ENCODE results near the gene ANKLE2.
"Not testable (repeated sequence)": the region's sequence is repeated elsewhere in the genome, so short reads cannot be mapped to it uniquely, and the experiment has no call there.

DNA sequence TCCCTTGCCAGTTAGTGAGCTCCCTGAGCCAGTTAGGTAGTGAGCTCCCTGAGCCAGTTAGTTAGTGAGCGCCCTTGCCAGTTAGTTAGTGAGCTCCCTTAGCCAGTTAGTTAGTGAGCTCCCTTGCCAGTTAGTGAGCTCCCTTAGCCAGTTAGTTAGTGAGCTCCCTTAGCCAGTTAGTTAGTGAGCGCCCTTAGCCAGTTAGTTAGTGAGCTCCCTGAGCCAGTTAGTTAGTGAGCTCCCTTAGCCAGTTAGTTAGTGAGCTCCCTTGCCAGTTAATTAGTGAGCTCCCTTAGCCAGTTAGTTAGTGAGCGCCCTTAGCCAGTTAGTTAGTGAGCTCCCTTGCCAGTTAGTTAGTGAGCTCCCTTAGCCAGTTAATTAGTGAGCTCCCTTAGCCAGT is 69.6 kb downstream of the ANKLE2 start:
- TF ChIP-seq POLR2A, EP300 (IDR thresholded peaks at IDR 0.05): not testable (repeated sequence)
- TF ChIP-seq, protein P1, sequence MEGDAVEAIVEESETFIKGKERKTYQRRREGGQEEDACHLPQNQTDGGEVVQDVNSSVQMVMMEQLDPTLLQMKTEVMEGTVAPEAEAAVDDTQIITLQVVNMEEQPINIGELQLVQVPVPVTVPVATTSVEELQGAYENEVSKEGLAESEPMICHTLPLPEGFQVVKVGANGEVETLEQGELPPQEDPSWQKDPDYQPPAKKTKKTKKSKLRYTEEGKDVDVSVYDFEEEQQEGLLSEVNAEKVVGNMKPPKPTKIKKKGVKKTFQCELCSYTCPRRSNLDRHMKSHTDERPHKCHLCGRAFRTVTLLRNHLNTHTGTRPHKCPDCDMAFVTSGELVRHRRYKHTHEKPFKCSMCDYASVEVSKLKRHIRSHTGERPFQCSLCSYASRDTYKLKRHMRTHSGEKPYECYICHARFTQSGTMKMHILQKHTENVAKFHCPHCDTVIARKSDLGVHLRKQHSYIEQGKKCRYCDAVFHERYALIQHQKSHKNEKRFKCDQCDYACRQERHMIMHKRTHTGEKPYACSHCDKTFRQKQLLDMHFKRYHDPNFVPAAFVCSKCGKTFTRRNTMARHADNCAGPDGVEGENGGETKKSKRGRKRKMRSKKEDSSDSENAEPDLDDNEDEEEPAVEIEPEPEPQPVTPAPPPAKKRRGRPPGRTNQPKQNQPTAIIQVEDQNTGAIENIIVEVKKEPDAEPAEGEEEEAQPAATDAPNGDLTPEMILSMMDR (IDR thresholded peaks at IDR 0.05), result not testable (repeated sequence)
